HL-60 (cell line): ENCODE measurements around the gene NRAP.

Experiments used
- DNase-seq, 2 experiments: peaks; one replicate each; pipeline ENCODE4 v3.0.0-alpha.2; 2010 to 2020; ENCODE audit warnings: low read depth in 1 of 2, low spot score in 1 of 2
- H3K27ac ChIP-seq: fragments of 250-450 bp; sonication (Bioruptor Pico); replicated peaks from 2 replicates; pipeline ENCODE4 v1.5.1; 2020; ENCODE audit warnings: mild to moderate bottlenecking, moderate library complexity
- H3K27me3 ChIP-seq: fragments of 250-450 bp; sonication (Bioruptor Pico); 2 replicates; pipeline ENCODE4 v1.5.1; 2021; ENCODE audit warnings: mild to moderate bottlenecking, moderate library complexity; ENCODE audit not compliant: insufficient read depth, poor library complexity, severe bottlenecking
- H3K4me3 ChIP-seq: replicated peaks from 2 replicates; pipeline ENCODE4 v1.5.1; 2011; ENCODE audit warnings: mild to moderate bottlenecking, control low read depth, low read length; ENCODE audit not compliant: insufficient read depth
- GABPA ChIP-seq: IDR thresholded peaks from 2 replicates; pipeline ENCODE4 v1.6.1; 2012; ENCODE audit warnings: low read depth
- POLR2AphosphoS5 ChIP-seq: IDR thresholded peaks from 2 replicates; pipeline ENCODE4 v1.6.1; 2012; ENCODE audit warnings: low read depth
- SPI1 ChIP-seq: IDR thresholded peaks from 2 replicates; pipeline ENCODE4 v1.6.1; 2012; ENCODE audit warnings: low read depth, mild to moderate bottlenecking, borderline replicate concordance
- TF ChIP-seq, protein P1 (sequence below): IDR thresholded peaks from one replicate; pipeline ENCODE4 v1.5.1; 2011; ENCODE audit warnings: low read length, control low read depth, inconsistent platforms; ENCODE audit not compliant: insufficient read depth
- TF ChIP-seq, protein P2 (sequence below): IDR thresholded peaks from 2 replicates; pipeline ENCODE4 v1.6.1; 2012; ENCODE audit warnings: low read depth; ENCODE audit not compliant: insufficient replicate concordance

NRAP gene

DNA sequence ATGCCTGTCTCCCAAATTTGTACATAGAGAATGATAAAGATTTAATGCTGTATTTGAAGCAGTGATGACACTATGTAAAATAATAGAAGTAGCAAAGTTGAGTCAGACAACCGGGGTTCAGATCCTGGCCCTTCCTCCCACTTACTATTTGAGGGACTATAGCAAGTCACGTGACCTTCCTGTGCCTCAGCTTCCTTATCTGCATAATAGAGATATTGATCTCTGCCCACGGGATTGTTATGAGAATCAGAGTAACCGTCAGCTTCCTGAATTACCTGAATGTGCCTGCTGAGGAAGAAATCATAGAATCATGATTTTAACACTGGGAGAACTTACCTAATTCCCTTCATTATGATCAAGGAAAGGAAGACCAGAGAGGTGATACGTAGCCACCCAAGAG, 42.8 kb upstream of the NRAP start:
- Histone ChIP-seq H3K27me3 (no peaks in the 10 kb centered on the region), H3K4me3 (no peak overlapping the region), H3K27ac (no peak overlapping the region)
- no peak for DNase-seq
- TF ChIP-seq, protein P1, sequence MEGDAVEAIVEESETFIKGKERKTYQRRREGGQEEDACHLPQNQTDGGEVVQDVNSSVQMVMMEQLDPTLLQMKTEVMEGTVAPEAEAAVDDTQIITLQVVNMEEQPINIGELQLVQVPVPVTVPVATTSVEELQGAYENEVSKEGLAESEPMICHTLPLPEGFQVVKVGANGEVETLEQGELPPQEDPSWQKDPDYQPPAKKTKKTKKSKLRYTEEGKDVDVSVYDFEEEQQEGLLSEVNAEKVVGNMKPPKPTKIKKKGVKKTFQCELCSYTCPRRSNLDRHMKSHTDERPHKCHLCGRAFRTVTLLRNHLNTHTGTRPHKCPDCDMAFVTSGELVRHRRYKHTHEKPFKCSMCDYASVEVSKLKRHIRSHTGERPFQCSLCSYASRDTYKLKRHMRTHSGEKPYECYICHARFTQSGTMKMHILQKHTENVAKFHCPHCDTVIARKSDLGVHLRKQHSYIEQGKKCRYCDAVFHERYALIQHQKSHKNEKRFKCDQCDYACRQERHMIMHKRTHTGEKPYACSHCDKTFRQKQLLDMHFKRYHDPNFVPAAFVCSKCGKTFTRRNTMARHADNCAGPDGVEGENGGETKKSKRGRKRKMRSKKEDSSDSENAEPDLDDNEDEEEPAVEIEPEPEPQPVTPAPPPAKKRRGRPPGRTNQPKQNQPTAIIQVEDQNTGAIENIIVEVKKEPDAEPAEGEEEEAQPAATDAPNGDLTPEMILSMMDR: no peak
- TF ChIP-seq GABPA (no peak), SPI1 (no peak), POLR2AphosphoS5 (no peak)
- TF ChIP-seq, protein P2, sequence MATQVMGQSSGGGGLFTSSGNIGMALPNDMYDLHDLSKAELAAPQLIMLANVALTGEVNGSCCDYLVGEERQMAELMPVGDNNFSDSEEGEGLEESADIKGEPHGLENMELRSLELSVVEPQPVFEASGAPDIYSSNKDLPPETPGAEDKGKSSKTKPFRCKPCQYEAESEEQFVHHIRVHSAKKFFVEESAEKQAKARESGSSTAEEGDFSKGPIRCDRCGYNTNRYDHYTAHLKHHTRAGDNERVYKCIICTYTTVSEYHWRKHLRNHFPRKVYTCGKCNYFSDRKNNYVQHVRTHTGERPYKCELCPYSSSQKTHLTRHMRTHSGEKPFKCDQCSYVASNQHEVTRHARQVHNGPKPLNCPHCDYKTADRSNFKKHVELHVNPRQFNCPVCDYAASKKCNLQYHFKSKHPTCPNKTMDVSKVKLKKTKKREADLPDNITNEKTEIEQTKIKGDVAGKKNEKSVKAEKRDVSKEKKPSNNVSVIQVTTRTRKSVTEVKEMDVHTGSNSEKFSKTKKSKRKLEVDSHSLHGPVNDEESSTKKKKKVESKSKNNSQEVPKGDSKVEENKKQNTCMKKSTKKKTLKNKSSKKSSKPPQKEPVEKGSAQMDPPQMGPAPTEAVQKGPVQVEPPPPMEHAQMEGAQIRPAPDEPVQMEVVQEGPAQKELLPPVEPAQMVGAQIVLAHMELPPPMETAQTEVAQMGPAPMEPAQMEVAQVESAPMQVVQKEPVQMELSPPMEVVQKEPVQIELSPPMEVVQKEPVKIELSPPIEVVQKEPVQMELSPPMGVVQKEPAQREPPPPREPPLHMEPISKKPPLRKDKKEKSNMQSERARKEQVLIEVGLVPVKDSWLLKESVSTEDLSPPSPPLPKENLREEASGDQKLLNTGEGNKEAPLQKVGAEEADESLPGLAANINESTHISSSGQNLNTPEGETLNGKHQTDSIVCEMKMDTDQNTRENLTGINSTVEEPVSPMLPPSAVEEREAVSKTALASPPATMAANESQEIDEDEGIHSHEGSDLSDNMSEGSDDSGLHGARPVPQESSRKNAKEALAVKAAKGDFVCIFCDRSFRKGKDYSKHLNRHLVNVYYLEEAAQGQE: no peak

DNA sequence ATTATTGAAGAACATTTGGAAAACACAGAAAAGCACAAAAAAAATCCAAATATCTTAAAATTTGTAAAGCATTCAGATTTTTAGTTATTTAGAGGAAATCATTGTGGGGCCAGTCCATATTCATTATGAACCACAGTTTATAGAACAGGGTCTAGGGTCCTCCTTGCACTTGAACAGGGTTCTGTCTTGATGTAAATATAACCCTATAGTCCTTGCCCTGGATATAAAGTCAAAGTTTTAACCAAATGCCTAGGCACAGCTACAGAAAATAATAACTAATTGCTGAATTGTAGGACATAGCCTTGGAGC, 41.5 kb upstream of the NRAP start:
- TF ChIP-seq POLR2AphosphoS5 (no peak), GABPA (no peak), SPI1 (no peak)
- TF ChIP-seq, protein P2: no peak
- TF ChIP-seq, protein P1: no peak
- H3K4me3 ChIP-seq: no peak overlapping the region
- no peak overlapping the region for H3K27ac ChIP-seq

DNA sequence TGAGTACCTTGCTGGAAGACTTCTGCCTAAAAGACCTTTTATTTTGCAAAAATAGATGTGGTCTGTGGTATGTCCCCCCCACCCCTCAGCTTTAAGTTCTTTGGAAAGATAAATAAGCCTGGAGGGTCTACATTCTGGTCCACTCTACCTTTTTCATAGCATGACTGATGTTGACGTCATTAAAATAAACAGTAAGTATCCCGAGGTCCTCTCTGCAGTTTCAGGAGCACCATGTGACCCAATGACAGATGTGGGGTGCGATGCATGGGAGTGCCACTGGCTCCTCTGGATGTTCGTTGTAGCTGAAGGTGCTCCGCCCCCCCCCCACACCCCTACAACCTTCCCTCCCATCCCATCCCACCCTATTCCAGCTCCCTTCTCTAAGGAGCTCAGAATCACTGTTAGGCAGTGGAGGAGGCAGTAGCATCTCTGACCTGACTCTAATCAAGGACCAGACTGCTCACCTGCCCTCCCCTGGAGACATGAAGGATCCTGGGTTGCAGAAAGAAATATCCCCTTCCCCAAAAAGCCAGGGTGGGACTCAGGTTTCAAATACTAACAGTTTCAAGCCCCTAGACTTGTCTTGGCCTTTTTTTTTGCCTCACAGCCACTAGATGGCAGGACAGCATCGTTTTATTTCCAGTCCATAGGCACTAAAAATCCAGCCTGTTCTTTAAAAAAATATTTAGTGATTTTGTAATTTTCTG, 40.9 kb upstream of the NRAP start:
- DNase-seq: no peak

More for the DNA sequence above, 41.5 kb upstream of the NRAP start:
- H3K27me3 ChIP-seq: no peaks in the 10 kb centered on the region
- no peak for DNase-seq

More for the DNA sequence above, 40.9 kb upstream of the NRAP start:
- H3K27ac ChIP-seq: no peak overlapping the region
- TF ChIP-seq, protein P2: no peak
- TF ChIP-seq, protein P1: no peak
- TF ChIP-seq SPI1 (no peak), GABPA (no peak), POLR2AphosphoS5 (no peak)
- no peaks in the 10 kb centered on the region for H3K27me3 ChIP-seq
- H3K4me3 ChIP-seq: no peak overlapping the region
